Measurements from ENCODE around the gene GPR148.
"Not testable (repeated sequence)": the region's sequence is repeated elsewhere in the genome, so short reads cannot be mapped to it uniquely, and the experiment has no call there.

GPR148 gene, protein sequence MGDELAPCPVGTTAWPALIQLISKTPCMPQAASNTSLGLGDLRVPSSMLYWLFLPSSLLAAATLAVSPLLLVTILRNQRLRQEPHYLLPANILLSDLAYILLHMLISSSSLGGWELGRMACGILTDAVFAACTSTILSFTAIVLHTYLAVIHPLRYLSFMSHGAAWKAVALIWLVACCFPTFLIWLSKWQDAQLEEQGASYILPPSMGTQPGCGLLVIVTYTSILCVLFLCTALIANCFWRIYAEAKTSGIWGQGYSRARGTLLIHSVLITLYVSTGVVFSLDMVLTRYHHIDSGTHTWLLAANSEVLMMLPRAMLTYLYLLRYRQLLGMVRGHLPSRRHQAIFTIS

GRCh38 chr2:130728549-130729316 is at the start of gene GPR148:
TSS of gene GPR148 (plus strand) at chr2:130729070. CDS start at chr2:130729152, 82 bp downstream.
- no peak for DNase-seq (ENCODE audit: low read depth)

GRCh38 chr2:130692041-130692770 is 36.7 kb upstream of the GPR148 start:
- not testable (repeated sequence) for DNase-seq (ENCODE audit: low read depth)

- peak; percentile 20 for DNase-seq (ENCODE audit: low read depth)
These were observed 35.4 kb upstream of the GPR148 start for GRCh38 chr2:130693474-130693873.

GRCh38 chr2:130703250-130703649 is 25.6 kb upstream of the GPR148 start:
- DNase-seq (ENCODE audit: low read depth), result not testable (repeated sequence)

GRCh38 chr2:130714795-130715194 is 14.1 kb upstream of the GPR148 start:
- not testable (repeated sequence) for DNase-seq (ENCODE audit: low read depth)

DNA sequence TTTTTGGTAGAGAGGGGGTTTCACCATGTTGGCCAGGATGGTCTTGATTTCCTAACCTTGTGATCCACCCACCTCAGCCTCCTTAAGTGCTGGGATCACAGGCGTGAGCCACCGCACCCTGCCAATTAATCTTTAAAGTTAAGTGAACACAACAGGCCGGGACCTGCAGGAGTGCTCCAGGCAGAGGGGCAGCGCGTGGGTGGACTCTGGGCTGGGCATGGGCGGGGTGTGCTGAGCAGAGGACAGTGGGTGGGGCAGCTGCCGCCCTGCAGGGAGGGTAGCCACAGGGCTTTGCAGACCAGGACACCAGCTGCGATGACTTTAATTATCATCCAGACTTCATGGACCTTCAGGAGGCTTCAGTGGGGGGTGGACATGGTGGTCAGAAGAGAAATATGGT is 8.8 kb upstream of the GPR148 start:
- DNase-seq (ENCODE audit: low read depth), result no peak

GRCh38 chr2:130720528-130720927 is 8.3 kb upstream of the GPR148 start:
- no peak for DNase-seq (ENCODE audit: low read depth)

GRCh38 chr2:130724455-130724854 is 4.4 kb upstream of the GPR148 start:
- DNase-seq (ENCODE audit: low read depth), result no peak

GRCh38 chr2:130726614-130727180 is 2.2 kb upstream of the GPR148 start:
- DNase-seq (ENCODE audit: low read depth), result no peak

DNA sequence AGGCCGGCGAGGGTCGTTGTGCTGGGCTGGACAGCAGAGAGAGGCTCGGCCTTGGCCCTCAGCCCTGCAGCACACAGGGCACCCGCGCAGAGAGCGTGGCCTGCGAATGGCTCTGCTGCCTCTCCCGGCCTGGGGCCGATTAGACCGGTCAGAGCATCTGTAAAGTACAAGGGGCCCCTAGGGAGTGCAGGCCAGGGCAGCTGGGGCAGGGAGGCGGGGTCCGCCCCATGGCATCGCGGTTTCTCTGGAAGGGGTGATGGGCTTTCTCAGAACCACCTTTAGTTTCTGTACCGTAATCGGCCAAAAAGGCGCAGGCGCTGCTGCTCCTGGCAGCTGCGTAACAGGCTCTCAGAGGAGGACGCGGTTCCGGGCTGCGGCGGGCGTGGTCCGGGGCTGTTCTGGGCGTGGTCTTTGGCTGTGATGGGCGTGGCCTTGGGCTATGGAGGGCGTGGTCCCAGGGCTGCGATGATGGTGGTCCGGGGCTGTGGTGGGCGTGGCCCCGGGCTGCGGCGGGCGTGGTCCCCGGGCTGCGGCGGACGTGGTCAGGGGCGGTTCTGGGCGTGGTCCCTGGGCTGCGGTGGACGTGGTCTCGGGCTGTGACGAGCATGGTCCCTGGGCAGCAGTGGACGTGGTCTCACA is 1.5 kb upstream of the GPR148 start:
- DNase-seq (ENCODE audit: low read depth), result peak; percentile 87

- peak; percentile 18 for DNase-seq (ENCODE audit: low read depth)
These were observed 839 bp upstream of the GPR148 start for GRCh38 chr2:130728007-130728454.

DNA sequence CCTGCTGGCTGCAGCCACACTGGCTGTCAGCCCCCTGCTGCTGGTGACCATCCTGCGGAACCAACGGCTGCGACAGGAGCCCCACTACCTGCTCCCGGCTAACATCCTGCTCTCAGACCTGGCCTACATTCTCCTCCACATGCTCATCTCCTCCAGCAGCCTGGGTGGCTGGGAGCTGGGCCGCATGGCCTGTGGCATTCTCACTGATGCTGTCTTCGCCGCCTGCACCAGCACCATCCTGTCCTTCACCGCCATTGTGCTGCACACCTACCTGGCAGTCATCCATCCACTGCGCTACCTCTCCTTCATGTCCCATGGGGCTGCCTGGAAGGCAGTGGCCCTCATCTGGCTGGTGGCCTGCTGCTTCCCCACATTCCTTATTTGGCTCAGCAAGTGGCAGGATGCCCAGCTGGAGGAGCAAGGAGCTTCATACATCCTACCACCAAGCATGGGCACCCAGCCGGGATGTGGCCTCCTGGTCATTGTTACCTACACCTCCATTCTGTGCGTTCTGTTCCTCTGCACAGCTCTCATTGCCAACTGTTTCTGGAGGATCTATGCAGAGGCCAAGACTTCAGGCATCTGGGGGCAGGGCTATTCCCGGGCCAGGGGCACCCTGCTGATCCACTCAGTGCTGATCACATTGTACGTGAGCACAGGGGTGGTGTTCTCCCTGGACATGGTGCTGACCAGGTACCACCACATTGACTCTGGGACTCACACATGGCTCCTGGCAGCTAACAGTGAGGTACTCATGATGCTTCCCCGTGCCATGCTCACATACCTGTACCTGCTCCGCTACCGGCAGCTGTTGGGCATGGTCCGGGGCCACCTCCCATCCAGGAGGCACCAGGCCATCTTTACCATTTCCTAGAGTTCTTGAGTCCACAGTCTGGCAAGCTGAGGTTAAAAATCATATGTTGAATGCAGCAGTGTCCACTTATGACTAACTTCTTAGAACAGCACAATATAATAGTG is 741 bp downstream of the GPR148 start:
- DNase-seq (ENCODE audit: low read depth), result no peak

DNA sequence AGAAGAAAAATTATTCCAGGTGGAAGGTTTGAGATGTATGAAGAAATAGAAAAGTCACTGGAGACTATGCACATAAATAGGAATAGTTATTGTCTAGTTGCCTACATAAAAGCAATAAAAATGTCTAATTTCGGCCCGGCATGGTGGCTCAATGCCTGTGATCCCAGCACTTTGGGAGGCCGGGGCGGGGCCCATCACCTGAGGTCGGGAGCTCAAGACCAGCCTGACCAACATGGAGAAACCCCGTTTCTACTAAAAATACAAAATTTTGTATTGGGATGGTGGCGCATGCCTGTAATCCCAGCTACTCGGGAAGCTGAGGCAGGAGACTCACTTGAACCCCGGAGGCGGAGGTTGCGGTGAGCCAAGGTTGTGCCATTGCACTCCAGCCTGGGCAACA is 3.4 kb downstream of the GPR148 start:
- DNase-seq (ENCODE audit: low read depth), result not testable (repeated sequence)

- DNase-seq (ENCODE audit: low read depth), result no peak
These were observed 6.3 kb downstream of the GPR148 start for GRCh38 chr2:130735200-130735599.

- no peak for DNase-seq (ENCODE audit: low read depth)
These were observed 7.6 kb downstream of the GPR148 start for GRCh38 chr2:130736487-130736886.

- no peak for DNase-seq (ENCODE audit: low read depth)
These were observed 8.7 kb downstream of the GPR148 start for GRCh38 chr2:130737592-130737991.

DNA sequence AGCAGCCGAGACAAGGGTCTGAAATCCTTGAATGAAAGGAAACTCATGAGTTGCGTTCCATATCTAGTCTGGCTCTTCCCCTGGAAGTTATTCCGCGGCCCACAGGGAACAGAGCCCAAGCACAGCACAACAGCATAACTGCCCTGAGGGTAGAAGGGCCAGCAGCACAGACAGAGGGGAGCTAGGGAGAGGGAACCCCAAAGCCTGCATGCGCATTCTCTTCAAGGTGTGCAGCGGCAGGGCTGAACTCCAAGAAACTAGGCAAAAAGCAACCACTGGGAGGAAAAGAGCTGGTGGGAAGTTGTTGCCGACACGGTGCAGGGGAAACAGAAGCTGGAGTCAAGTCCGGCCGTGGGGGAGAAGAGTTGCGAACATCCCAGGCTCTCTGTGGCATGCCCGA is 11.8 kb downstream of the GPR148 start:
- DNase-seq (ENCODE audit: low read depth), result no peak

DNA sequence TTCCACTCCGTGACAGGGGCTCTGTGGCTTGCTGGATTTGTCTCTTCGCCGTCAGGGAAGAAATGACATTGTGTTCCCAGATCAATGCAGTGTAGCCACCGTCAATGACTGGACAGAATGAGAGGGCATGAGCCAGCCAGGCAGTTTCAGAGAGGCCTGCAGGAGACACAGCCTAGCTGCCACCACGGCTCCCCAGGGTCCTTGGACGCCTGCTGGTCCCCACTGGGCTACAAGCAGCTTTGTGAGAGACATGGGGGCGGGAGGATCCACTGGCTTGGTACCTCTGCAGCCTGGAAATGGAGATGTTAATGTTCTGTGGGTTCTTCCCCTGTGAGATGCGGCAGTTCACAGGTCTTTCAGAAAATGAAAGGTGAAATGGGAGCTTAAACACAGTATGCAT is 14.4 kb downstream of the GPR148 start:
- no peak for DNase-seq (ENCODE audit: low read depth)

DNA sequence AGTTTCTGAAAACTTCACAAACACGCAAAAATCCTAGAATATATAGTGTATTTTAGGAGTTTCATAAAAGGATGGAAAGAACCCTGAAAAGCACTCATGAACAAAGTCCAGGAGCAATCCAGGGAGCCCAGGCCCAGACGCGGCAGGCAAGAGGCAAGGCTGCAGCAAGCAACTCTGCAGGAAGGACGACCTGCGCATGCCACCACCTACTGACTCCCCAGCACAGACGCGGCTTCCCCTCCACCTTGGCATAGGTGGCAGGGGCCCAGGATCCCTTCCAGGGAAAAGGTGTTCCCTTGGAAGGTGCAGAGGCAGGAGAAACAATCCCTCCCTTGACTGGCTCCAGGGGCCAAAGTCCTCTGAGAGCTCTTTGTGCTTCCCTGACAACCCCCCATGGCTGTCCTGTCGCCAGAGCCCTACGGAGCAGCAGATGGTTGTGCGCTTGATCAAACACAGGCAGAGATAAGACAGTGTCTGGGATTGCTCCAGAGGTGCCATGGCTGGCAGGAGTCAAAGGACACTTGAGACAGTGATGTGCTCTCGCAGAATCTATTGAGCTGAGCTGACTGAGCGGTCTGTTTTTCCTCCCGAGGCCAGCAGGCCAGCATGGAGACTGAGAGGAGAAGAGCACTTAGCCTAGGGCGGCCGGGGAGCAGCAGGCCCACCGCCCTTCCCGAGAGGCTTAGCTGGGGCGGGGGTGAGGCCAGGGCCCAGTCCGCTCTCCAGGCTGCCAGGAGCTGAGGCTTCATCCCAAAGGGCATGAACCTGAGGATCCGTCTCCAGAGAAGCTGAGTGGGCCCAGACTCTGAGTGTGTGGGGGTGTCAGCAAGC is 15.6 kb downstream of the GPR148 start:
- DNase-seq (ENCODE audit: low read depth), result no peak

- no peak for DNase-seq (ENCODE audit: low read depth)
These were observed 20.2 kb downstream of the GPR148 start for GRCh38 chr2:130749078-130749477.
